Bronchial epithelial cell (primary cell): ENCODE measurements around the gene NBEAL1. TPM values are rescaled to one million over a fixed set of nuclear protein-coding genes. Genes with fewer than 3 reads are reported as not detected.

Experiments
- DNase-seq: peaks from one replicate; pipeline ENCODE4 v3.0.0-alpha.2; 2010; ENCODE audit warnings: low read depth
- FAIRE-seq: peaks from 2 replicates; lab custom pipeline; 2011; peaks lifted over from hg19 to GRCh38; lab: Jason Lieb, UNC
- H3K27me3 ChIP-seq: 2 replicates; pipeline ENCODE4 v1.5.1; 2011; ENCODE audit warnings: low read length; ENCODE audit not compliant: control insufficient read depth, insufficient read depth
- H3K36me3 ChIP-seq: 2 replicates; pipeline ENCODE4 v1.5.1; 2011; ENCODE audit warnings: low read length; ENCODE audit not compliant: control insufficient read depth, insufficient read depth
- H3K4me3 ChIP-seq: 2 replicates; pipeline ENCODE4 v1.5.1; 2011; ENCODE audit warnings: mild to moderate bottlenecking, low read depth, low read length, control low read depth
- CTCF ChIP-seq: IDR thresholded peaks from 2 replicates; pipeline ENCODE4 v1.5.1; 2011; ENCODE audit warnings: mild to moderate bottlenecking, moderate library complexity, low read length, control low read depth, inconsistent platforms; ENCODE audit not compliant: insufficient read depth, severe bottlenecking
- total RNA-seq: library from RNA; depleted of rRNA; stranded (reverse); fragments of >200 nt; gene quantifications from 2 replicates; pipeline ENCODE4 v1.2.1, GENCODE V29; 2014

NBEAL1 gene
- total RNA-seq, 1 donor from 2014 or later: 42.6 TPM

- DNase-seq (no peak), FAIRE-seq (no peak)
- H3K36me3 ChIP-seq: peaks cover 5% of the 10 kb centered on the region
- H3K27me3 ChIP-seq: no peaks in the 10 kb centered on the region
- H3K4me3 ChIP-seq: no peak overlapping the region
- TF ChIP-seq CTCF: no peak
Measured at GRCh38 chr2:203042178-203042577, 27.5 kb downstream of the NBEAL1 start.

- DNase-seq: no peak
- Histone ChIP-seq H3K36me3 (peaks cover 5% of the 10 kb centered on the region), H3K27me3 (no peaks in the 10 kb centered on the region), H3K4me3 (no peak overlapping the region)
- no peak for FAIRE-seq
- no peak for TF ChIP-seq CTCF
Measured at GRCh38 chr2:203043226-203043625, 28.6 kb downstream of the NBEAL1 start.

- H3K36me3 ChIP-seq: peaks cover 7% of the 10 kb centered on the region
- DNase-seq (no peak), FAIRE-seq (no peak)
Measured at GRCh38 chr2:203045867-203046266, 31.2 kb downstream of the NBEAL1 start.

GRCh38 chr2:203052539-203052938 lies 37.9 kb downstream of the NBEAL1 start:
- no peaks in the 10 kb centered on the region for H3K27me3 ChIP-seq

More at GRCh38 chr2:203045867-203046266, 31.2 kb downstream of the NBEAL1 start:
- no peak overlapping the region for H3K4me3 ChIP-seq
- TF ChIP-seq CTCF: no peak
- H3K27me3 ChIP-seq: no peaks in the 10 kb centered on the region

GRCh38 chr2:203059567-203060240 lies 45.0 kb downstream of the NBEAL1 start:
- FAIRE-seq (no peak), DNase-seq (no peak)
- TF ChIP-seq CTCF: no peak
- Histone ChIP-seq H3K36me3 (peaks cover 12% of the 10 kb centered on the region), H3K4me3 (no peak overlapping the region), H3K27me3 (no peaks in the 10 kb centered on the region)

More at GRCh38 chr2:203052539-203052938, 37.9 kb downstream of the NBEAL1 start:
- TF ChIP-seq CTCF: no peak
- FAIRE-seq: no peak
- DNase-seq: no peak
- H3K4me3 ChIP-seq: no peak overlapping the region
- H3K36me3 ChIP-seq: peaks cover 7% of the 10 kb centered on the region

GRCh38 chr2:203061346-203061745 lies 46.7 kb downstream of the NBEAL1 start:
- FAIRE-seq (no peak), DNase-seq (no peak)
- no peak for TF ChIP-seq CTCF
- no peak overlapping the region for H3K4me3 ChIP-seq
- peaks cover 12% of the 10 kb centered on the region for H3K36me3 ChIP-seq
- H3K27me3 ChIP-seq: no peaks in the 10 kb centered on the region
